RWPE2 (cell line): Measurements from ENCODE around the gene GTF3C5.
"Not testable (repeated sequence)": the region's sequence is repeated elsewhere in the genome, so short reads cannot be mapped to it uniquely, and the experiment has no call there.

Experiments used
- ATAC-seq: fragments of 200-7000 bp; cut with Tn5 transposase; 3 replicates; pipeline ENCODE4 v1.9.1; 2021; ENCODE audit warnings: low read depth
- DNase-seq: peaks from one replicate; pipeline ENCODE4 v3.0.0-alpha.2; 2020; ENCODE audit warnings: low spot score
- H3K27ac ChIP-seq: fragments of 450-650 bp; 2 replicates; pipeline ENCODE4 v1.5.1; 2017; ENCODE audit warnings: mild to moderate bottlenecking; ENCODE audit not compliant: poor library complexity, severe bottlenecking
- H3K27me3 ChIP-seq: fragments of 250-450 bp; sonication (Bioruptor Pico); 2 replicates; pipeline ENCODE4 v1.5.1; 2021; ENCODE audit warnings: mild to moderate bottlenecking, moderate library complexity; ENCODE audit not compliant: insufficient read depth, poor library complexity, severe bottlenecking
- H3K36me3 ChIP-seq: fragments of 250-450 bp; sonication (Bioruptor Pico); 2 replicates; pipeline ENCODE4 v1.5.1; 2020; ENCODE audit warnings: low read depth, mild to moderate bottlenecking, moderate library complexity
- H3K4me1 ChIP-seq: fragments of 250-450 bp; sonication (Bioruptor Pico); 2 replicates; pipeline ENCODE4 v1.5.1; 2021; ENCODE audit warnings: mild to moderate bottlenecking, moderate library complexity; ENCODE audit not compliant: insufficient read depth, poor library complexity, severe bottlenecking
- H3K4me3 ChIP-seq: fragments of 250-450 bp; sonication (Bioruptor Pico); 2 replicates; pipeline ENCODE4 v1.5.1; 2021; ENCODE audit warnings: mild to moderate bottlenecking, moderate library complexity; ENCODE audit not compliant: severe bottlenecking
- H3K9me3 ChIP-seq: fragments of 250-450 bp; sonication (Bioruptor Pico); 2 replicates; pipeline ENCODE4 v1.5.1; 2021; ENCODE audit warnings: mild to moderate bottlenecking, moderate library complexity; ENCODE audit not compliant: severe bottlenecking
- CTCF ChIP-seq: fragments of 450-650 bp; IDR thresholded peaks from one replicate; pipeline ENCODE4 v1.5.1; 2017; ENCODE audit warnings: mild to moderate bottlenecking, moderate library complexity; ENCODE audit not compliant: poor library complexity, severe bottlenecking

GTF3C5 gene

GRCh38 chr9:133071484-133072150, 40.8 kb downstream of the GTF3C5 start:
- H3K4me1 ChIP-seq: peaks cover 13% of the 10 kb centered on the region
- no peak overlapping the region for H3K4me3 ChIP-seq
- no peaks in the 10 kb centered on the region for H3K27me3 ChIP-seq
- H3K36me3 ChIP-seq: no peaks in the 10 kb centered on the region
- no peak for DNase-seq
- ATAC-seq: no peak
- no peak for TF ChIP-seq CTCF
- no peak overlapping the region for H3K27ac ChIP-seq
- no peaks in the 10 kb centered on the region for H3K9me3 ChIP-seq

- not testable (repeated sequence) for DNase-seq, H3K27ac ChIP-seq, ATAC-seq
These were observed 41.4 kb downstream of the GTF3C5 start for GRCh38 chr9:133072210-133072609.

GRCh38 chr9:133073086-133074014, 42.6 kb downstream of the GTF3C5 start:
- no peak for TF ChIP-seq CTCF
- no peaks in the 10 kb centered on the region for H3K9me3 ChIP-seq
- no peaks in the 10 kb centered on the region for H3K36me3 ChIP-seq
- H3K4me1 ChIP-seq: peaks cover 6% of the 10 kb centered on the region
- ATAC-seq (no peak), DNase-seq (no peak)
- H3K27ac ChIP-seq: no peak overlapping the region
- H3K4me3 ChIP-seq: no peak overlapping the region
- H3K27me3 ChIP-seq: no peaks in the 10 kb centered on the region

More at GRCh38 chr9:133072210-133072609, 41.4 kb downstream of the GTF3C5 start:
- H3K36me3 ChIP-seq, H3K27me3 ChIP-seq, H3K9me3 ChIP-seq, H3K4me3 ChIP-seq: not testable (repeated sequence)
- H3K4me1 ChIP-seq: peaks cover 13% of the 10 kb centered on the region

- no peak for ATAC-seq
- H3K4me1 ChIP-seq: peaks cover 6% of the 10 kb centered on the region
- no peak overlapping the region for H3K4me3 ChIP-seq
- H3K27me3 ChIP-seq: no peaks in the 10 kb centered on the region
- no peak overlapping the region for H3K27ac ChIP-seq
- no peak for DNase-seq
- no peaks in the 10 kb centered on the region for H3K36me3 ChIP-seq
- no peak for TF ChIP-seq CTCF
- no peaks in the 10 kb centered on the region for H3K9me3 ChIP-seq
These were observed 43.4 kb downstream of the GTF3C5 start for GRCh38 chr9:133074111-133074651.

- no peak for DNase-seq
- H3K4me3 ChIP-seq: no peak overlapping the region
- no peaks in the 10 kb centered on the region for H3K9me3 ChIP-seq
- no peak overlapping the region for H3K27ac ChIP-seq
- H3K36me3 ChIP-seq: no peaks in the 10 kb centered on the region
- H3K4me1 ChIP-seq: peaks cover 6% of the 10 kb centered on the region
- ATAC-seq: peak; percentile 85
- no peaks in the 10 kb centered on the region for H3K27me3 ChIP-seq
- no peak for TF ChIP-seq CTCF
These were observed 45.3 kb downstream of the GTF3C5 start for GRCh38 chr9:133075925-133076630.
